Measurements from ENCODE around the gene GOLGA8J.
"Not testable (repeated sequence)": the region's sequence is repeated elsewhere in the genome, so short reads cannot be mapped to it uniquely, and the experiment has no call there.

GOLGA8J gene

GRCh38 chr15:30082655-30083054, at the start of gene GOLGA8J:
GOLGA8J (plus strand) TSS chr15:30082955; CDS start chr15:30083053, 98 bp downstream.
- DNase-seq: not testable (repeated sequence)

GRCh38 chr15:30033211-30033610, 49.5 kb upstream of the GOLGA8J start:
- DNase-seq: no peak

- DNase-seq: no peak
Measured at GRCh38 chr15:30033763-30034162, 49.0 kb upstream of the GOLGA8J start.

- no peak for DNase-seq
Measured at GRCh38 chr15:30036036-30036703, 46.6 kb upstream of the GOLGA8J start.

GRCh38 chr15:30038667-30039523, 43.9 kb upstream of the GOLGA8J start:
- peak; percentile 55 for DNase-seq

- no peak for DNase-seq
Measured at GRCh38 chr15:30041868-30042267, 40.9 kb upstream of the GOLGA8J start.

- peak; percentile 4 for DNase-seq
Measured at GRCh38 chr15:30042556-30042955, 40.2 kb upstream of the GOLGA8J start.

GRCh38 chr15:30043211-30043655, 39.5 kb upstream of the GOLGA8J start:
- no peak for DNase-seq

- no peak for DNase-seq
Measured at GRCh38 chr15:30044377-30044776, 38.4 kb upstream of the GOLGA8J start.

GRCh38 chr15:30044826-30045225, 37.9 kb upstream of the GOLGA8J start:
- DNase-seq: not testable (repeated sequence)

- not testable (repeated sequence) for DNase-seq
Measured at GRCh38 chr15:30045248-30046041, 37.3 kb upstream of the GOLGA8J start.

- DNase-seq: no peak
Measured at GRCh38 chr15:30046430-30046829, 36.3 kb upstream of the GOLGA8J start.

- DNase-seq: no peak
Measured at GRCh38 chr15:30055604-30056003, 27.2 kb upstream of the GOLGA8J start.

- no peak for DNase-seq
Measured at GRCh38 chr15:30056166-30056565, 26.6 kb upstream of the GOLGA8J start.

GRCh38 chr15:30059771-30060170, 23.0 kb upstream of the GOLGA8J start:
- no peak for DNase-seq

GRCh38 chr15:30062881-30063280, 19.9 kb upstream of the GOLGA8J start:
- DNase-seq: no peak

GRCh38 chr15:30063835-30064546, 18.8 kb upstream of the GOLGA8J start:
- no peak for DNase-seq

GRCh38 chr15:30065025-30065801, 17.5 kb upstream of the GOLGA8J start:
- DNase-seq: peak; percentile 45

- no peak for DNase-seq
Measured at GRCh38 chr15:30068326-30068725, 14.4 kb upstream of the GOLGA8J start.

GRCh38 chr15:30072630-30073029, 10.1 kb upstream of the GOLGA8J start:
- no peak for DNase-seq

GRCh38 chr15:30073915-30074314, 8.8 kb upstream of the GOLGA8J start:
- no peak for DNase-seq

- DNase-seq: peak; percentile 50
Measured at GRCh38 chr15:30080816-30081215, 1.9 kb upstream of the GOLGA8J start.

Data from NCI-H226 (cell line).